Effector memory CD4-positive, alpha-beta T cell (primary cell): ENCODE results near the gene SYNM.

Source experiments
- DNase-seq, 3 donors: peaks; one replicate each; pipeline ENCODE4 v3.0.0-alpha.2; 2020
- H3K27ac ChIP-seq: 2 replicates; pipeline ENCODE4 v1.7.0; 2013; ENCODE audit warnings: mild to moderate bottlenecking, low read length, moderate library complexity; ENCODE audit not compliant: insufficient read depth, poor library complexity, severe bottlenecking
- H3K27me3 ChIP-seq: replicated peaks from 2 replicates; pipeline ENCODE4 v1.7.0; 2013; ENCODE audit warnings: mild to moderate bottlenecking, low read length; ENCODE audit not compliant: insufficient read depth, control insufficient read depth, poor library complexity, severe bottlenecking
- H3K36me3 ChIP-seq: 2 replicates; pipeline ENCODE4 v1.7.0; 2013; ENCODE audit warnings: mild to moderate bottlenecking, low read length, moderate library complexity; ENCODE audit not compliant: control insufficient read depth, insufficient read depth
- H3K4me1 ChIP-seq: 2 replicates; pipeline ENCODE4 v1.7.0; 2013; ENCODE audit warnings: low read length, mild to moderate bottlenecking; ENCODE audit not compliant: control insufficient read depth, insufficient read depth, poor library complexity, severe bottlenecking
- H3K4me3 ChIP-seq: 2 replicates; pipeline ENCODE4 v1.7.0; 2013; ENCODE audit warnings: low read length, low read depth, mild to moderate bottlenecking; ENCODE audit not compliant: insufficient read depth, poor library complexity, severe bottlenecking
- H3K9me3 ChIP-seq: 2 replicates; pipeline ENCODE4 v1.7.0; 2013; ENCODE audit warnings: mild to moderate bottlenecking, low read length, moderate library complexity; ENCODE audit not compliant: control insufficient read depth

The SYNM gene

GRCh38 chr15:99124641-99125040 lies 19.8 kb downstream of the SYNM start:
- Histone ChIP-seq H3K9me3 (no peaks in the 10 kb centered on the region), H3K27me3 (no peaks in the 10 kb centered on the region), H3K27ac (no peak overlapping the region), H3K4me1 (no peaks in the 10 kb centered on the region), H3K4me3 (no peak overlapping the region), H3K36me3 (no peaks in the 10 kb centered on the region)
- no peak for DNase-seq

GRCh38 chr15:99125061-99125891 lies 20.4 kb downstream of the SYNM start:
- H3K27me3 ChIP-seq, result no peaks in the 10 kb centered on the region
- H3K27ac ChIP-seq, result no peak overlapping the region
- no peaks in the 10 kb centered on the region for H3K9me3 ChIP-seq
- H3K36me3 ChIP-seq, result no peaks in the 10 kb centered on the region
- no peak overlapping the region for H3K4me3 ChIP-seq
- no peak for DNase-seq
- H3K4me1 ChIP-seq, result no peaks in the 10 kb centered on the region

GRCh38 chr15:99126131-99126588 lies 21.3 kb downstream of the SYNM start:
- Histone ChIP-seq H3K27me3 (no peaks in the 10 kb centered on the region), H3K27ac (no peak overlapping the region), H3K4me3 (no peak overlapping the region), H3K9me3 (no peaks in the 10 kb centered on the region), H3K4me1 (no peaks in the 10 kb centered on the region), H3K36me3 (no peaks in the 10 kb centered on the region)
- no peak for DNase-seq

GRCh38 chr15:99126930-99127329 lies 22.1 kb downstream of the SYNM start:
- H3K4me3 ChIP-seq, result no peak overlapping the region
- no peak overlapping the region for H3K27ac ChIP-seq
- no peaks in the 10 kb centered on the region for H3K4me1 ChIP-seq
- no peak for DNase-seq
- H3K27me3 ChIP-seq, result no peaks in the 10 kb centered on the region
- H3K9me3 ChIP-seq, result no peaks in the 10 kb centered on the region
- no peaks in the 10 kb centered on the region for H3K36me3 ChIP-seq

- H3K36me3 ChIP-seq, result no peaks in the 10 kb centered on the region
- H3K9me3 ChIP-seq, result no peaks in the 10 kb centered on the region
- no peak overlapping the region for H3K4me3 ChIP-seq
- H3K27me3 ChIP-seq, result no peaks in the 10 kb centered on the region
- H3K27ac ChIP-seq, result no peak overlapping the region
- DNase-seq, result no peak
- H3K4me1 ChIP-seq, result no peaks in the 10 kb centered on the region
Measured at GRCh38 chr15:99127773-99128172, 22.9 kb downstream of the SYNM start.

- Histone ChIP-seq H3K4me3 (no peak overlapping the region), H3K36me3 (no peaks in the 10 kb centered on the region), H3K4me1 (no peaks in the 10 kb centered on the region), H3K27ac (no peak overlapping the region), H3K27me3 (no peaks in the 10 kb centered on the region), H3K9me3 (no peaks in the 10 kb centered on the region)
- DNase-seq, result no peak
Measured at GRCh38 chr15:99128411-99128810, 23.5 kb downstream of the SYNM start.

GRCh38 chr15:99129644-99130043 lies 24.8 kb downstream of the SYNM start:
- H3K27ac ChIP-seq, result no peak overlapping the region
- no peaks in the 10 kb centered on the region for H3K27me3 ChIP-seq
- H3K4me3 ChIP-seq, result no peak overlapping the region
- H3K4me1 ChIP-seq, result no peaks in the 10 kb centered on the region
- no peaks in the 10 kb centered on the region for H3K36me3 ChIP-seq
- no peak for DNase-seq
- no peaks in the 10 kb centered on the region for H3K9me3 ChIP-seq

GRCh38 chr15:99130314-99130713 lies 25.4 kb downstream of the SYNM start:
- H3K27ac ChIP-seq, result no peak overlapping the region
- no peak for DNase-seq
- H3K27me3 ChIP-seq, result no peaks in the 10 kb centered on the region
- no peaks in the 10 kb centered on the region for H3K9me3 ChIP-seq
- H3K4me3 ChIP-seq, result no peak overlapping the region
- H3K4me1 ChIP-seq, result no peaks in the 10 kb centered on the region
- no peaks in the 10 kb centered on the region for H3K36me3 ChIP-seq

GRCh38 chr15:99130765-99131440 lies 26.0 kb downstream of the SYNM start:
- Histone ChIP-seq H3K36me3 (no peaks in the 10 kb centered on the region), H3K27me3 (no peaks in the 10 kb centered on the region), H3K4me1 (no peaks in the 10 kb centered on the region), H3K4me3 (no peak overlapping the region), H3K9me3 (no peaks in the 10 kb centered on the region), H3K27ac (no peak overlapping the region)
- no peak for DNase-seq

GRCh38 chr15:99131441-99132023 lies 26.7 kb downstream of the SYNM start:
- Histone ChIP-seq H3K36me3 (no peaks in the 10 kb centered on the region), H3K4me3 (no peak overlapping the region), H3K4me1 (no peaks in the 10 kb centered on the region), H3K27me3 (no peaks in the 10 kb centered on the region), H3K9me3 (no peaks in the 10 kb centered on the region), H3K27ac (no peak overlapping the region)
- DNase-seq, result no peak
